Frontal cortex (tissue), 4 donors: Measurements from ENCODE around the gene UQCRHL. TPM values are rescaled to one million over a fixed set of nuclear protein-coding genes. Genes with fewer than 3 reads are reported as not detected.
"Not testable (repeated sequence)": the region's sequence is repeated elsewhere in the genome, so short reads cannot be mapped to it uniquely, and the experiment has no call there.

Experiments
- DNase-seq, 2 donors: peaks; one replicate each; pipeline ENCODE4 v3.0.0; 2012; ENCODE audit warnings: low spot score in 2 of 2
- FAIRE-seq: peaks from 2 replicates; lab custom pipeline; 2012; peaks lifted over from hg19 to GRCh38; lab: Jason Lieb, UNC
- total RNA-seq: library from RNA; depleted of rRNA; stranded (reverse); fragments of >200 nt; gene quantifications from one replicate; pipeline ENCODE4 v1.2.3, GENCODE V29; 2014
- donor health status: control.
- donor health status: control.
- donor health status: control.

Gene UQCRHL
- total RNA-seq, 1 donor from 2014 or later = 2.9 TPM

DNA sequence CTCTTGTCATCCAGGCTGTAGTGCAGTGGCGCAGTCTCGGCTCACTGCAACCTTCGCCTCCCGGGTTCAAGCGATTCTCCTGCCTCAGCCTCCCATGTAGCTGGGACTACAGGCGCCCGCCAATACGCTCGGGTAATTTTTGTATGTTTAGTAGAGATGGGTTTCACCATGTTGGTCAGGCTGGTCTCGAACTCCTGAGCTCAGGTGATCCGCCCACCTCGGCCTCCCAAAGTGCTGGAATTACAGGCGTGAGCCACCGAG lies 29.0 kb upstream of the UQCRHL start:
- not testable (repeated sequence) for FAIRE-seq, DNase-seq

DNA sequence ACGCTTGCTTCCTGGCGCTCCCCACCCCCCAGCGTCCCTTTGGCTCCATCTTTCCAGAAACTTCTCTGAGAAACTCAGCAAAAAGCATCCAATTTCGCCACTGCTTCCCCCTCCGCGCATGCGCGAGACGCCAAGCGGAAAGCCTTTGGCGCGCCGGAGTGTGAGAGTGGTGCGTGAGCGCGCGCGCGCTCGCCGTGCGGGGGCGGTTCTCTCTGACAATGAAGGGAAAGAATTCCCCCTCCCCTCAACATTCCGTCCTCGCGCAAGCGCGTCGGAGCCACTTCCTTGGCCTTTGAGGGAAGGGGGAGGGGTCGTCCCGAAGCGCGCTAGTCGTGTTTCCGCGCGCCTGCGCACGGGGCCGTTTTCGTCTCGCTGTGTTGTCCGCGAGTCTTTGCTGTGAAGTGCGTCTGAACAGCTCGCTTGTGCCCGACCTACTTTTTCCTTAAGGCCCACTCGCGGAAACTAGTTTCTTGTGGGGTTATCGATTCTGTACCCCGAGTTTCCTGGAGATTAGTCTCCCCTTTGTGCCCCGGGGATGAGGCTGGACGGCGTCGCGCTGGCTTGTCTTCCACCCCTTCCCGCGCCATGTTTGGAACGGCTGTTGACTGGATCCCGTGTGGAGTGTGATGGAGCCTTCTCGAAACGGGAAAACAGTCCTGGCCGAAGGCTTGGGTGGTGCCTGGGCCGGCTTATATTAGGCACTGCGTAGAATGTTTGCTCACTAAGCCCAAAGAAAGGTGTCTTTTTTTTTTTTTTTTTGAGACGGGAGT lies 28.5 kb upstream of the UQCRHL start:
- DNase-seq = peak; percentile 91 to 92
- peak; percentile 48 for FAIRE-seq

DNA sequence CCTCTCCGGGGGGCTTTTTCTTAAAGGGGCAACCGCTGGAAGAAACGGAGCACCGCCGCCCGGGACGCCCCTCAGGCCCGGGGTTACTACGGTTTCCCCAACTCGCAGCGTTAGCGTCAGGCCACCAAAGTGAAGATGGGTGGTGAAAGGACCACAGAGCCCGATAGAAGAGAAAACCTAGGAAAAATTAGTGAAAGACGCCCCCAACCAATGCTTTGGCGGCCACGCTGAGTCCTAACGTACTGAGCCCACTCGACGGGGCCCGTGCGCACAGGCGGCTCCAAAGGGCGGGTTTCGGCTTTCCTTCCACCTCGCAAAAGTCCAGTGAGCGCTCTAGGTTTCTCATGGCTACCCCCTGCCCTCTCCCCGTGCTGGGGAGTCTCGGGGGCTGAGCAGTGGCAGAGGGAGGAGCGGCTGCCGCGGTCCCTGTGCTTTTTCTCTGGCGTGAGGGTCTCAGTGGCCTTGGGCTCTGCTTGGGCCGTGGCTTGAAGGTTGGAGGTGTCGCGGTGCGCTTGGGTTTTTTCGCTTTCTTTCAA lies 27.8 kb upstream of the UQCRHL start:
- DNase-seq (no peak), FAIRE-seq (no peak)

DNA sequence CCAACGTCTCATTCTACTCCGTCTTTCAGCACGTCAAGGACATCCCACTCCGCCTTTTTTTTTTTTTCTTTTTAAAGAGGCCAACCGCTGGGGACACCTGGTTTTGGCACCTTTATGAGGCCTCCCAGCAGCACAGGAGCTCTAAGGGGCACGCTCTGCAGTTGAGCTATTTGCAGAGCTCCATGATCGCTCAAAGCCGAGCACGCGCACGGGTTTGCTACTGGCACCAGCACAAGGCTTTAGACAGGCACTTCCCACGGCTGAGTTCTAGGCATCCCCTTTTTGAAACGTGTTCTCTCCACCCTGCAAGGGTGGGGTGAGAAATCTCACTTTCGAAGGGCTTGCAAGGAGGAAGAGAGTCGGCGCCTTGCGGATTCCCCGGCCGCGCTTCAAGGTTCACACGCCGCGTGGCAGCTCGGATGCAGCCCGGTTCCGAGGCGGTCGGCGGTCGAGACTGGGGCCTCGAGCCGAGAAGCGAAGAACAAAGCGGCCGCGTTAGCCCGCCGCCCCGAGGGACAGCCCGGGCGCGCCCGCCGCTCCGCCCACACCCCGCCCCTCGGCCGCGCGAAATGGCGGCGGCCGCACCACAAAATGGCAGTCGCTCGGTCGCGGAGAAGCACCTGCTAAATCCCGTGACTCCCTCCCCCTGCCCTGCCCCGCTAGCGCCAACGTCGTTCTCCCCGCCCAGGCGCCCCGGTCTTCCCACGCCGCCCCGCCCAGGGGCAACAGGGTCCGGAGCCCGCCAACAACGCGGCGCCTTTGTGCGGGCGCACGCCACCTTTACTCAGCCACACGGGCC lies 27.2 kb upstream of the UQCRHL start:
- DNase-seq = peak; percentile 75 to 82
- FAIRE-seq = no peak

DNA sequence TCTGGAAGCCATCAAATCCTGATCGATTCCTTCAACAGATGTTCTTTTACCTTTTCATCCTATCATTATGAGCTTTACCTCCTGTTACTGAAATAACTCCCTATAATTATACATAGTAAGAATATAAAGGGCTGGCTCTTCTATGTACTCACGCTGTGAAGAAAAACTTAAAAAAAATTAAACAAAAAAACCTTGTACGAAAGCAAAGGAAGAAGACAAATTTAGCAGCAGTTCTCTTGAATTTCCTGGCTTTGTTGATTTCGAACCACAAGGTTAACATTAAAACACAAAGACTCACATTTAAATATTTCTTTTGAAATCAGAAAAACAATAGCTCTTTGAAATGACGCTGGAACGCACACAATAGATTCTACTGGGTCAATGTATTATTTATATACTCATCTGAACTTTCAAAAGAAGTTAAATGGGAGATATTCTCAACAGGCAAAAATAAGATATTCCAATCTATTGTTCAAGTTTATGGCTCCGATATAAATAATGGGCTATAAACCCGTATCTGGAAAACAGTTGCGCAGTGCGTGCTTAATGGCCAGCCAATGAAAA lies 26.5 kb upstream of the UQCRHL start:
- DNase-seq (no peak), FAIRE-seq (no peak)

DNA sequence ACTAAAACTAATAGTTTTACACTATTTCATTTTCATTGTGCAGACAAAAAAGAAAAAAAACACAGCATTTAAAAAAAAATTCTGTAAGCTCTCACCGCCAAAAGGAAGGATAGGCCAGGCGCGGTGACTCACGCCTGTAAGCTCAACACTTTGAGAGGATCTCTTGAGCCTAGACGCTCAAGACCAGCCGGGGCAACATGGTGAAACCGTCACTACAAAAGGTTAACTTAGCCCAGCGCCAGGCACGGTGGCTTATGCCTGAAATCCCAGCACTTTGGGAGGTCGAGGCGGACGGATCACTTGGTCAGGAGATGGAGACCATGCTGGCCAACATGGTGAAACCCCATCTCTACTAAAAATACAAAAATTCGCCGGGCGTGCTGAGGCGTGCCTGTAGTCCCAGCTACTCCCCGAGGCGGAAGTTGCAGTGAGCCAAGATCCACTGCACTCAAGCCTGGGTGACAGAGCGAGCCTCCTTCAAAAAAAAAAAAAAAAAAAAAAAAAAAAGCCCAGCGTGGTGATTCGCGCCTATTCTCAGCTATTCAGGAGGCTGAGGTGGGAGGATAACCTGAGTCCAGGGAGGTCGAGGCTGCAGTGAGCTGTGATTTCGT lies 25.7 kb upstream of the UQCRHL start:
- no peak for FAIRE-seq
- DNase-seq = no peak

DNA sequence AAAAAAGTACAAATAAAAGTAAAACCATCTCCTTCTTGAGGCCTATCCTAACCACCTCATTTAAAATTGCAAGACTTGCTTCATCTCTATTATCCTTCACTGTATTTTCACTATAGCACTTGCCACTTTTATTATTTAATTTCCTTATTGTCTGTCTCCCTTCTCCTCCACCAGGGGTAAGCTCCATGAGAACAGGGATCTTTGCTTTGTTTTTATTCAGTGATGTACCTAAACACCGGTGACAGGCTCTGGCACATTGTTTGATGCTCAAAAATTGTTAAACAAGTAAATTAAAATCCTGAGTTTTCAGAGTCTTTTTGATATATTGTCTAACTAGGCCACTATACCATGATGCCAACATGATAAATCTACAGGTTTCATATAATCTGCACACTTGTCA lies 22.8 kb upstream of the UQCRHL start:
- FAIRE-seq = no peak
- no peak for DNase-seq

DNA sequence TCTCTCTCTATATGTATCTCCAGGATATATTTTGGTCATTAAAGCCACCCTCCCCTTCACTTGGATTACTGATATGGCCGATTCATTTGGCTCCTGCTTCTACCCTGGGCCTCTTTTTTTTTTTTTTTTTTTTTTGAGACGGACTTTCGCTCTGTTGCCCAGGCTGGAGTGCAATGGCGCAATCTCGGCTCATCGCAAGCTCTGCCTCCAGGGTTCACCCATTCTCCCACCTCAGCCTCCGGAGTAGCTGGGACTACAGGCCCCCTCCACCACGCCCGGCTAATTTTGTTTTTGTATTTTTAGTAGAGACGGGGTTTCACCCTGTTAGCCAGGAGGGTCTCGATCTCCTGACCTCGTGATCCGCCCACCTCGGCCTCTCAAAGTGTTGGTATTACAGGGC lies 21.5 kb upstream of the UQCRHL start:
- not testable (repeated sequence) for FAIRE-seq

DNA sequence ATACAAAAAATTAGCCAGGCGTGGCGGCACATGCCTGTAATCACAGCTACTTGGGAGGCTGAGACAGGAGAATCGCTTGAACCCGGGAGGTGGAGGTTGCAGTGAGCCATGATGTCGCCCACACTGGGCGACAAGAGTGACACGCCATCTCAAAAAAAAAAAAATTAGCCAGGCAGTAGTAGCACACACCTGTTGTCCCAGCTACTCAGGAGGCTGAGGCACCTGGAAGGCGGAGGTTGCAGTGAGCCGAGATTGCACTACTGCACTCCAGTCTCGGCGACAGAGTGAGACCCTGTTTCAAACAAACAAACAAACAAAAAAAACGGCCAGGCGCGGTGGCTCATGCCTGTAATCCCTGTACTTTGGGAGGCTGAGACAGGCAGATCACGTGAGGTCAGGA lies 20.1 kb upstream of the UQCRHL start:
- not testable (repeated sequence) for DNase-seq, FAIRE-seq

More for the DNA sequence above, 21.5 kb upstream of the UQCRHL start:
- not testable (repeated sequence) for DNase-seq

DNA sequence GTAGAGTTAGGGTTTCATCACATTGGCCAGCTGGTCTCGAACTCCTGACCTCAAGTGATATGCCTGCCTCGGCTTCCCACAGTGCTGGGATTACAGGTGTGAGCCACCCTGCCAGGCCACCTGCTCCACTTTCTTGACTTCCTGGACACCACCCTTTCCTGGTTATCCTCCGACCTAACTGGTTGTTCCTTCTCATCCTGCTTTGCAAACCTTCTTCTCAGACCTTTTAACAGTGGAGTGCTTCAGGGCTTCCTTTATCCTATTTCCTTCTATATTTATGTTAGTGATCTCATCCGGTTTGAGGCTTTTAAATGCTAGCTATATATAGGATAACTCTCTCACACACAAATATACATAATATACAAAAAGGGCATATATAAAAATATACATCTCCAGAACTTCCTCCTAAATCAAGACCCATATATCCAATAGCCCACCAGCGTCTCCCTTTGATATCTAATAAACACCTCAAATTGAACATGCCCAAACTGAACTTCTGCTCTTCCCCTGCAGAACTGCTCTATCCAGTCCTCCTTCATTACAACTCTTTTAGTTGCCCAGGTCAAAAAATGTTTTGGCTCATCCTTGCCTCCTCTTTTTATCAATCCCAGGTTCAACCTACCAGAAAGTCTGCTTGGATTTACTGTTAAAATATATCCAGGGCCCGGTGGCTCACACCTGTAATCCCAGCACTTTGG lies 19.5 kb upstream of the UQCRHL start:
- DNase-seq (no peak), FAIRE-seq (no peak)

DNA sequence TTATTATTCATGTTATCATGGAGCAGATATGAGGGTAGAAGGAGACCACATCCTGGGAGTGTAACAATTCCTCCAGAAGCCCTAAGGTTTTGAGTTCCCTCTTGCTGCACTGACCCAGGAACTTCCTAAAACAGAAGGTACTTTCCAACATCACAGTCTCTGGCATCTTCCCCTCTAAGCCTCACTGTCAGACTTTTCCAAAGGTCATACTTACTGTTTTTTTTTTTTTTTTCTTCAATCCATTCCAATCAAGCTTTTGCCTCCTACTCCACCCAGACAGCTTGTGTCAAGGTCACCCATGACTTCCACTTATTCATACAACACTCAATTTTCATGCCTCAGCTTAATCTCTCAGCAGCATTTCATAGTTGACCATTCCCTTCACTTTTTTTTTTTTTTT lies 18.4 kb upstream of the UQCRHL start:
- FAIRE-seq (no peak), DNase-seq (no peak)

DNA sequence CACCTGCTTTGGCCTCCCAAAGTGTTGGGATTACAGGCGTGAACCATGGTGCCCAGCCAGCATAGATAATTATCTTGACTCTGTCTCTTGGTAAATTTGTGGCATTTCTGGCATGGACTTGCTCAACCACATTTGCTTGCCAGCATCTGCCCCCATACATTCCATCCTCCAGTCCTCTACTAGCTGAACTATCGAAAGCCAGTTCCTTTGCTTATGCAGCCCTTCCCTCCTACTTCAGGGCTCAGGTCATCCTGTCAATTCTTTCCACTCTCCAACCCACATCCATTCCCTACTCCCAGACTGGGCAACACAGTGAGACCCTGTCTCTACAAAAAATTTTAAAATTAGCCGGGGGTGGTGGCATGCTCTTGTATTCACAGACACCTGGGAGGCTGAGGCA lies 13.0 kb upstream of the UQCRHL start:
- DNase-seq = no peak

DNA sequence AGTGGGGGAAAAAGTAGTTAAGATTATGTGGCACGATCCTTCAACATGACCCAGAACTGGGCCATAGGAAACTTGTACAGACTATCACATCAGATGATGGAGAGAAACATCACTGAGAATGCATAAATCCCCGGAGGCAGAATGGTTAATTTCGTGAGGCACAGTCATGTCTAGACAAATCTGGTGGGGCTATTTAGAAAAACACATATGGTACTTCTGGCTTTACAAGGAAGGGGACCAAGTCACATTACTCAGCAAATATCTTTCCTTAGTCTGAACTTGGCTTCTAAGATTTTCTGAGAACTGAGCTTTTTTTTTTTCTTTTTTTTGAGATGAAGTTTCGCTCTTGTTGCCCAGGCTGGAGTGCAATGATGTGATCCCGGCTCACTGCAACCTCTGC lies 9.2 kb upstream of the UQCRHL start:
- FAIRE-seq (no peak), DNase-seq (no peak)

More for the DNA sequence above, 13.0 kb upstream of the UQCRHL start:
- FAIRE-seq = no peak

DNA sequence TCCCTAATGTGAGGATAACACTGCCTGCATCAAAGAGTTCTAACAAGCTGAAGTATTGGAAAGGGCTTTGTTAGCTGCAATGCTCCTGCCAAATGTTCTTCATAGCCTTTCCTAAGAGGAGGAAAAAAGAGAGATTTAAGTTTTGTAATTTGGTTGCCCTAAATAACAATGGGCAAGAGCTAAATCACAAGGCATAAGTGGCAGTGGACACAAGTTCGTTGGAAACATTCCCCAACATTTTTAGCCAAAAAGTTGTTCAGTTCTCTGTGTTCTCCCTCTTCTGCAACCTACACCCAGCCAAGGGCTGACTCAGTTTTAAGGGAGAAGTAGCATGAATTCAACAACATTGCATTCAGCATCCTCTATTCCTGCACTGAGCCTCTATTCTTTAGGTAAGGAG lies 2.6 kb upstream of the UQCRHL start:
- FAIRE-seq = no peak
- DNase-seq = no peak

DNA sequence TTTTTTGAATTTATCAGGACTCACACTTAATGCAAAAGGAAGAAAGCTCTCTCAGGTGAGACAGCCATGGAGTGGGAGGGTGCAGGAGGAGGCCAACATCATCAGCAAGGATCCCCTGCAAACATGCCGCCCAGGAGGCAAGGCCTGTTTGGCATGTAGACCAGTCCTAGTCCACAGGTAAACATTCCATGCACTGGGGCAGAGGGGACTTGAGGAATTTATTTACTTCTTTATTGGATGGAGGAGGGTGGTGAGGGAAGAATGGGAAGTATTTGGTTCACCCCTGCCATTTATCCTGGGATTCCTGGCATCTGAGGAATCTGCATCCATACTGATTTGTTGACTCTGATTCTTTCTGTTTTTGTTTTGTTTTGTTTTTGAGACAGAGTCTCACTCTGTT lies 1.5 kb upstream of the UQCRHL start:
- no peak for DNase-seq
- FAIRE-seq = no peak

DNA sequence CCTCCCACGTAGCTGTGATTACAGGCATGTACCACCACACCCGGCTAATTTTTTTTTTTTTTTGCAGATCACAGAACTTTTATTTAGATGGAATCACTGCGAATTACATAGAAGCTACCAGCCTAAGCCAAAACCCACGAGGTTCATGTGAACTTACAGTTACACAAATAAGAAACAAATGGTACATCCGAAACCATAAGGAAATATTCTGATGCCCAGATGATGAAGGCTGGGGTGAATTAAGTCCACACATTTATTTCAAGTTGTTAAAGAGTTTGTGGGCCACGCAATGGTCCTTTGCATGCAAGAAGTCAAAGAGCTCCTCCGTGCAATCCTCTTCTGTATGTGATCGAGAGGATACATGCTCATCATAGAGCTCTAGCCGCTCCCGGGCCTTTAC lies 328 bp downstream of the UQCRHL start:
- DNase-seq (no peak), FAIRE-seq (no peak)

DNA sequence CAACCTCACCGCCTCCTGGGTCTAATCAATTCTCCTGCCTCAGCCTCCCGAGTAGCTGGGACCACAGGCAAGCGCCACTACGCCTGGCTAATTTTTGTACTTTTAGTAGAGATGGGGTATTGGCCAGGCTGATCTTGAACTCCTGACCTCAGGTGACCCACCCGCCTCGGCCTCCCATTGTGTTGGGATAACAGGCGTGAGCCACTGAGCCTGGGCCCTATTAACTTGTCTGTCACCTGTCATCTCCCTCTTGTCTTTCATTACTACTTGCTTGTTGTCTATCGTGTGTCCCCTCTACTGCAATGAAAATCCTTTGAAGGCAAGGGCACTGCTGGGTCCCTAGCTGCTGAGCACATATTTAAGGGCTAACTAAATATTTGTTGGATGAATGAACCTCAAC lies 3.4 kb downstream of the UQCRHL start:
- DNase-seq (no peak), FAIRE-seq (no peak)

DNA sequence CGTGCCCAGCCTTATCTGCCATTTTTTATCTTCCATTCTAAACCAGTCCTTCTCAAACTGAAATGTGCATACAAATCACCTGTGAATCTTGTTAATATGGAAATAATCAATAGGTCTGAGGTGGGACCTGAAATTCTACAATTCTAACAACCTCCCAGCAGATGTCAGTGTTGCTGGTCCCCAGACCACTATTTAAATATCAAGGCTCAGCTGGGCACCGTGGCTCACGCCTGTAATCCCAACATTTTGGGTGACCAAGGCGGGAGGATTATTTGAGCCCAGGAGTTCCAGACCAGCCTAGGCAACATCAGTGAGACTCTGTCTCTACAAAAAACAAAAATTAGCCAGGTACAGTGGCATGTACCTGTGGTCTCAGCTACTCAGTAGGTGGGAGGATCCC lies 4.1 kb downstream of the UQCRHL start:
- FAIRE-seq (no peak), DNase-seq (no peak)

DNA sequence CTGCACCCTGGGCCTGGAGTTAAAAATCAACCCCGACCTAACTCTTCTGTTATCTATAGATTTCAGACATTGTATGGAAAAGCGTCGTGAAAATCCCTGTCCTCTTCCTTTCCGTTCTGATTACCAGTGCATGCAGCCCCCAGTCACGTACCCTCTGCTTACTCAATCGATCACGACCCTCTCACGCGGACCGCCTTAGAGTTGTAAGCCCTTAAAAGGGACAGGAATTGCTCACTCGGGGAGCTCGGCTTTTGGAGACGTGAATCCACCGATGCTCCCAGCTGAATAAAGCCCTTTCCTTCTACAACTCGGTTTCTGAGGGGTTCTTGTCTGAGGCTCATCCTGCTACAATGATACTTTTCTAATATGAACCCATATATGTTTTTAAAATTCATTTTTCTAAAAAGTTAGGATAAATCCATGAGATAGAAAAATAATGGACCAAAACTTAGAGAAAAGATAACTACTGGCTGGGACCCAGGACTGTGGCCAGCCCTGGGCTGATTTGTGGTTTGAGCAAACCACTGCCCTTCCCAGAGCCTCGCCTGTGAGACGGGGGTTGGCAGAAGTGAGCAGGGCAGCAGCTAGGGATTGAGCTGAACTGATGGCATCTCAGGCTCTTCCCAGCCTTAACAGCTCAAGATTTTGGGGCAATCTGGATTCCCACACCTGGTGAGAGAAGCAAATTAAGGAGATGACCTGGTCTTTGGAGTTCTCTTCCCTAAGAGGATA lies 5.0 kb downstream of the UQCRHL start:
- FAIRE-seq = no peak

More for the DNA sequence above, 5.0 kb downstream of the UQCRHL start:
- DNase-seq = no peak
